HepG2 (cell line): ENCODE results near the gene SMIM20. TPM values are rescaled to one million over a fixed set of nuclear protein-coding genes. Genes with fewer than 3 reads are reported as not detected.

ENCODE experiments used
- CBX2 ChIP-seq, 2 experiments: fragments of 200-600 bp in 1 of 2; sonication (generic); formaldehyde crosslinking in 1 of 2; IDR thresholded peaks; 2 replicates each; pipeline versions ENCODE4 v1.7.0 to v1.8.1; 2018 to 2022; ENCODE audit warnings: low read depth in 2 of 2, low read length in 1 of 2, mild to moderate bottlenecking in 1 of 2, missing genetic modification reagents in 1 of 2
- CC2D1A ChIP-seq: sonication (generic); formaldehyde crosslinking; IDR thresholded peaks from 2 replicates; pipeline ENCODE4 v1.8.1; 2023; ENCODE audit warnings: mild to moderate bottlenecking, missing genetic modification reagents
- CENPBD1 ChIP-seq: sonication (generic); formaldehyde crosslinking; IDR thresholded peaks from 2 replicates; pipeline ENCODE4 v1.8.0; 2022; ENCODE audit warnings: missing genetic modification reagents, low read depth, mild to moderate bottlenecking, borderline replicate concordance
- EHMT2 ChIP-seq: fragments of 200-600 bp; sonication (generic); IDR thresholded peaks from 2 replicates; pipeline ENCODE4 v1.7.0; 2017; ENCODE audit warnings: antibody characterized with exemption, low read depth, low read length, borderline replicate concordance
- NR3C1 ChIP-seq: sonication (generic); formaldehyde crosslinking; IDR thresholded peaks from 2 replicates; pipeline ENCODE4 v1.4.0; 2020; ENCODE audit warnings: missing genetic modification reagents
- TARDBP ChIP-seq: sonication (generic); formaldehyde crosslinking; IDR thresholded peaks from 2 replicates; pipeline ENCODE4 v1.8.0; 2022; ENCODE audit warnings: mild to moderate bottlenecking, missing genetic modification reagents
- TEAD3 ChIP-seq: optimal IDR thresholded peaks from 2 replicates; pipeline ENCODE3; 2016; ENCODE audit warnings: borderline replicate concordance
- ZNF567 ChIP-seq: sonication (generic); formaldehyde crosslinking; IDR thresholded peaks from 2 replicates; pipeline ENCODE4 v1.8.1; 2023; ENCODE audit warnings: mild to moderate bottlenecking, missing genetic modification reagents, borderline replicate concordance
- ZNF691 ChIP-seq: sonication (generic); formaldehyde crosslinking; IDR thresholded peaks from 2 replicates; pipeline ENCODE4 v1.4.0; 2020; ENCODE audit warnings: missing genetic modification reagents, low read depth, mild to moderate bottlenecking, borderline replicate concordance
- ZNF713 ChIP-seq: sonication (generic); formaldehyde crosslinking; IDR thresholded peaks from 2 replicates; pipeline ENCODE4 v1.4.0; 2020; ENCODE audit warnings: mild to moderate bottlenecking, missing genetic modification reagents
- polyA plus RNA-seq, 8 experiments: library from polyadenylated mRNA; depleted of rRNA in 3 of 8; stranded (reverse) in 7 of 8; unstranded in 1 of 8; fragments of >200 nt; fragmentation: Illumina TruSeq in 4 of 8; extraction: Trizol in 4 of 8; gene quantifications; 2 replicates each; pipeline versions ENCODE4 v1.2.1 to v1.2.3, GENCODE V29; 2011 to 2016; ENCODE audit warnings: low read depth in 4 of 8, missing spikeins in 1 of 8, mixed read lengths in 1 of 8; ENCODE audit not compliant: insufficient read depth in 1 of 8
- total RNA-seq, 5 experiments: library from RNA; depleted of rRNA; stranded (reverse); fragments of >200 nt; fragmentation: Illumina TruSeq; extraction: Trizol; gene quantifications; 2 replicates each; pipeline ENCODE4 v1.2.3, GENCODE V29; 2016; ENCODE audit warnings: low read depth in 1 of 5
- TF ChIP-seq, protein P1 (sequence below), 2 experiments: sonication (generic) in 1 of 2; formaldehyde crosslinking in 1 of 2; IDR thresholded peaks; 2 replicates each; pipeline versions ENCODE4 v1.6.1 to v1.9.0; 2014 to 2022; ENCODE audit warnings: antibody characterized with exemption in 1 of 2, borderline replicate concordance in 1 of 2, inconsistent platforms in 1 of 2, low read depth in 1 of 2, missing genetic modification reagents in 1 of 2
- TF ChIP-seq, protein P2 (sequence below): sonication (generic); formaldehyde crosslinking; IDR thresholded peaks from 2 replicates; pipeline ENCODE4 v1.4.0; 2020; ENCODE audit warnings: mild to moderate bottlenecking, missing genetic modification reagents
- TF ChIP-seq, protein P3 (sequence below): IDR thresholded peaks from 2 replicates; pipeline ENCODE4 v1.4.0; 2020; ENCODE audit warnings: mild to moderate bottlenecking, missing genetic modification reagents
- TF ChIP-seq, protein P4 (sequence below): IDR thresholded peaks from 2 replicates; pipeline ENCODE4 v1.6.1; 2012; ENCODE audit warnings: low read depth, low read length, improper control_type of control experiment

SMIM20 gene
- total and polyA plus RNA-seq, 2 of the 13 experiments (the other 11 are each of a cell fraction or from before 2014, with no cell fraction given): 26.3 to 30.2 TPM

DNA sequence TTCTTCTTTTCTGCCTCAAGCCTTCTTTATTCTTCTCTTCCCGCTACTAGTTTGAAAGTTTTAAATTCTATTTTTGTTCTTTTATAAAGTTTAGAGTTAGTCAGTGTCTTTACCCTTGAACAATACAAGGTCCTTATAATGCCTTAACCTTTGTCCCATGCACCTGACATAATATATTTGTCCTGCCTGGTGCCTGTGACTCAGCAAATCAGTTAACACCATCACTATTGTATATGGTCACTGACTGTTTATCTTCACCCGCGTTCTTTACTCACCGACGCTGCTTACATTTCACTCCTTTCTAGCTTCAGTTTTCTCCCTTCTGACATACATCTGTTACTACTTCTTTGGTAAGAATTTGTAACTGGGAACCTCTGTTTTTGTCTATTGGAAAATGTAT is 5.7 kb downstream of the SMIM20 start (continued):
- TF ChIP-seq NR3C1 (CRISPR knock-in tag): no peak
- no peak for TF ChIP-seq CBX2 (IDR thresholded peaks at IDR 0.05; ENCODE audit: low read depth, low read length)
- no peak for TF ChIP-seq CBX2 (CRISPR knock-in tag; IDR thresholded peaks at IDR 0.05; ENCODE audit: low read depth)
- TF ChIP-seq CC2D1A (CRISPR knock-in tag): no peak
- TF ChIP-seq, protein P1, sequence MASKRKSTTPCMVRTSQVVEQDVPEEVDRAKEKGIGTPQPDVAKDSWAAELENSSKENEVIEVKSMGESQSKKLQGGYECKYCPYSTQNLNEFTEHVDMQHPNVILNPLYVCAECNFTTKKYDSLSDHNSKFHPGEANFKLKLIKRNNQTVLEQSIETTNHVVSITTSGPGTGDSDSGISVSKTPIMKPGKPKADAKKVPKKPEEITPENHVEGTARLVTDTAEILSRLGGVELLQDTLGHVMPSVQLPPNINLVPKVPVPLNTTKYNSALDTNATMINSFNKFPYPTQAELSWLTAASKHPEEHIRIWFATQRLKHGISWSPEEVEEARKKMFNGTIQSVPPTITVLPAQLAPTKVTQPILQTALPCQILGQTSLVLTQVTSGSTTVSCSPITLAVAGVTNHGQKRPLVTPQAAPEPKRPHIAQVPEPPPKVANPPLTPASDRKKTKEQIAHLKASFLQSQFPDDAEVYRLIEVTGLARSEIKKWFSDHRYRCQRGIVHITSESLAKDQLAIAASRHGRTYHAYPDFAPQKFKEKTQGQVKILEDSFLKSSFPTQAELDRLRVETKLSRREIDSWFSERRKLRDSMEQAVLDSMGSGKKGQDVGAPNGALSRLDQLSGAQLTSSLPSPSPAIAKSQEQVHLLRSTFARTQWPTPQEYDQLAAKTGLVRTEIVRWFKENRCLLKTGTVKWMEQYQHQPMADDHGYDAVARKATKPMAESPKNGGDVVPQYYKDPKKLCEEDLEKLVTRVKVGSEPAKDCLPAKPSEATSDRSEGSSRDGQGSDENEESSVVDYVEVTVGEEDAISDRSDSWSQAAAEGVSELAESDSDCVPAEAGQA (IDR thresholded peaks at IDR 0.05; ENCODE audit: low read depth): no peak
- TF ChIP-seq, protein P1 (CRISPR knock-in tag; IDR thresholded peaks at IDR 0.05; ENCODE audit: borderline replicate concordance): no peak
- TF ChIP-seq, protein P2, sequence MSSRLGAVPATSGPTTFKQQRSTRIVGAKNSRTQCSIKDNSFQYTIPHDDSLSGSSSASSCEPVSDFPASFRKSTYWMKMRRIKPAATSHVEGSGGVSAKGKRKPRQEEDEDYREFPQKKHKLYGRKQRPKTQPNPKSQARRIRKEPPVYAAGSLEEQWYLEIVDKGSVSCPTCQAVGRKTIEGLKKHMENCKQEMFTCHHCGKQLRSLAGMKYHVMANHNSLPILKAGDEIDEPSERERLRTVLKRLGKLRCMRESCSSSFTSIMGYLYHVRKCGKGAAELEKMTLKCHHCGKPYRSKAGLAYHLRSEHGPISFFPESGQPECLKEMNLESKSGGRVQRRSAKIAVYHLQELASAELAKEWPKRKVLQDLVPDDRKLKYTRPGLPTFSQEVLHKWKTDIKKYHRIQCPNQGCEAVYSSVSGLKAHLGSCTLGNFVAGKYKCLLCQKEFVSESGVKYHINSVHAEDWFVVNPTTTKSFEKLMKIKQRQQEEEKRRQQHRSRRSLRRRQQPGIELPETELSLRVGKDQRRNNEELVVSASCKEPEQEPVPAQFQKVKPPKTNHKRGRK (CRISPR knock-in tag): no peak
- TF ChIP-seq, protein P3, sequence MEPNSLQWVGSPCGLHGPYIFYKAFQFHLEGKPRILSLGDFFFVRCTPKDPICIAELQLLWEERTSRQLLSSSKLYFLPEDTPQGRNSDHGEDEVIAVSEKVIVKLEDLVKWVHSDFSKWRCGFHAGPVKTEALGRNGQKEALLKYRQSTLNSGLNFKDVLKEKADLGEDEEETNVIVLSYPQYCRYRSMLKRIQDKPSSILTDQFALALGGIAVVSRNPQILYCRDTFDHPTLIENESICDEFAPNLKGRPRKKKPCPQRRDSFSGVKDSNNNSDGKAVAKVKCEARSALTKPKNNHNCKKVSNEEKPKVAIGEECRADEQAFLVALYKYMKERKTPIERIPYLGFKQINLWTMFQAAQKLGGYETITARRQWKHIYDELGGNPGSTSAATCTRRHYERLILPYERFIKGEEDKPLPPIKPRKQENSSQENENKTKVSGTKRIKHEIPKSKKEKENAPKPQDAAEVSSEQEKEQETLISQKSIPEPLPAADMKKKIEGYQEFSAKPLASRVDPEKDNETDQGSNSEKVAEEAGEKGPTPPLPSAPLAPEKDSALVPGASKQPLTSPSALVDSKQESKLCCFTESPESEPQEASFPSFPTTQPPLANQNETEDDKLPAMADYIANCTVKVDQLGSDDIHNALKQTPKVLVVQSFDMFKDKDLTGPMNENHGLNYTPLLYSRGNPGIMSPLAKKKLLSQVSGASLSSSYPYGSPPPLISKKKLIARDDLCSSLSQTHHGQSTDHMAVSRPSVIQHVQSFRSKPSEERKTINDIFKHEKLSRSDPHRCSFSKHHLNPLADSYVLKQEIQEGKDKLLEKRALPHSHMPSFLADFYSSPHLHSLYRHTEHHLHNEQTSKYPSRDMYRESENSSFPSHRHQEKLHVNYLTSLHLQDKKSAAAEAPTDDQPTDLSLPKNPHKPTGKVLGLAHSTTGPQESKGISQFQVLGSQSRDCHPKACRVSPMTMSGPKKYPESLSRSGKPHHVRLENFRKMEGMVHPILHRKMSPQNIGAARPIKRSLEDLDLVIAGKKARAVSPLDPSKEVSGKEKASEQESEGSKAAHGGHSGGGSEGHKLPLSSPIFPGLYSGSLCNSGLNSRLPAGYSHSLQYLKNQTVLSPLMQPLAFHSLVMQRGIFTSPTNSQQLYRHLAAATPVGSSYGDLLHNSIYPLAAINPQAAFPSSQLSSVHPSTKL (CRISPR knock-in tag): peak; percentile 83
- TF ChIP-seq TARDBP: no peak
- TF ChIP-seq, protein P4, sequence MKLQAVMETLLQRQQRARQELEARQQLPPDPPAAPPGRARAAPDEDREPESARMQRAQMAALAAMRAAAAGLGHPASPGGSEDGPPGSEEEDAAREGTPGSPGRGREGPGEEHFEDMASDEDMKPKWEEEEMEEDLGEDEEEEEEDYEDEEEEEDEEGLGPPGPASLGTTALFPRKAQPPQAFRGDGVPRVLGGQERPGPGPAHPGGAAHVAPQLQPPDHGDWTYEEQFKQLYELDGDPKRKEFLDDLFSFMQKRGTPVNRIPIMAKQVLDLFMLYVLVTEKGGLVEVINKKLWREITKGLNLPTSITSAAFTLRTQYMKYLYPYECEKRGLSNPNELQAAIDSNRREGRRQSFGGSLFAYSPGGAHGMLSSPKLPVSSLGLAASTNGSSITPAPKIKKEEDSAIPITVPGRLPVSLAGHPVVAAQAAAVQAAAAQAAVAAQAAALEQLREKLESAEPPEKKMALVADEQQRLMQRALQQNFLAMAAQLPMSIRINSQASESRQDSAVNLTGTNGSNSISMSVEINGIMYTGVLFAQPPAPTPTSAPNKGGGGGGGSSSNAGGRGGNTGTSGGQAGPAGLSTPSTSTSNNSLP: peak; percentile 61; the same call in 1 of the 2 replicates
- TF ChIP-seq EHMT2: no peak
- no peak for TF ChIP-seq TEAD3 (CRISPR knock-in tag)
- no peak for TF ChIP-seq ZNF713
- TF ChIP-seq CENPBD1 (CRISPR knock-in tag): no peak
- no peak for TF ChIP-seq ZNF567 (CRISPR knock-in tag)
- no peak for TF ChIP-seq ZNF691 (CRISPR knock-in tag)
